ENCODE data around the gene PSMA7.

The PSMA7 gene

GRCh38 chr20:62139636-62140035 is 3.6 kb downstream of the PSMA7 start:
- no peak for DNase-seq (ENCODE audit: insufficient read length, low spot score)
- FAIRE-seq = no peak

GRCh38 chr20:62138912-62139311 is 4.3 kb downstream of the PSMA7 start:
- FAIRE-seq (no peak), DNase-seq (ENCODE audit: insufficient read length, low spot score) (no peak)

GRCh38 chr20:62138204-62138543 is 5.0 kb downstream of the PSMA7 start:
- FAIRE-seq (peak; percentile 46), DNase-seq (ENCODE audit: insufficient read length, low spot score) (no peak)

GRCh38 chr20:62137478-62138203 is 5.6 kb downstream of the PSMA7 start:
- DNase-seq (ENCODE audit: insufficient read length, low spot score) (no peak), FAIRE-seq (peak; percentile 4)

GRCh38 chr20:62137092-62137384 is 6.2 kb downstream of the PSMA7 start:
- no peak for DNase-seq (ENCODE audit: insufficient read length, low spot score)
- FAIRE-seq = no peak

GRCh38 chr20:62136283-62137091 is 6.7 kb downstream of the PSMA7 start:
- FAIRE-seq (peak; percentile 60), DNase-seq (ENCODE audit: insufficient read length, low spot score) (peak; percentile 89)

GRCh38 chr20:62135573-62136266 is 7.5 kb downstream of the PSMA7 start:
- FAIRE-seq (no peak), DNase-seq (ENCODE audit: insufficient read length, low spot score) (no peak)

- no peak for DNase-seq (ENCODE audit: insufficient read length, low spot score)
- FAIRE-seq = peak; percentile 65
Observed at GRCh38 chr20:62134735-62135231, 8.4 kb downstream of the PSMA7 start.

- DNase-seq (ENCODE audit: insufficient read length, low spot score) (no peak), FAIRE-seq (peak; percentile 49)
Observed at GRCh38 chr20:62133864-62134263, 9.3 kb downstream of the PSMA7 start.

- no peak for DNase-seq (ENCODE audit: insufficient read length, low spot score)
- FAIRE-seq = no peak
Observed at GRCh38 chr20:62133051-62133845, 9.9 kb downstream of the PSMA7 start.

- DNase-seq (ENCODE audit: insufficient read length, low spot score) = no peak
- no peak for FAIRE-seq
Observed at GRCh38 chr20:62132421-62132820, 10.8 kb downstream of the PSMA7 start.

- no peak for DNase-seq (ENCODE audit: insufficient read length, low spot score)
Observed at GRCh38 chr20:62131560-62132320, 11.5 kb downstream of the PSMA7 start.

GRCh38 chr20:62129731-62130531 is 13.3 kb downstream of the PSMA7 start:
- FAIRE-seq (peak; percentile 75), DNase-seq (ENCODE audit: insufficient read length, low spot score) (no peak)

More at GRCh38 chr20:62131560-62132320, 11.5 kb downstream of the PSMA7 start:
- peak; percentile 31 for FAIRE-seq

GRCh38 chr20:62128502-62128901 is 14.7 kb downstream of the PSMA7 start:
- peak; percentile 31 for FAIRE-seq
- no peak for DNase-seq (ENCODE audit: insufficient read length, low spot score)

- DNase-seq (ENCODE audit: insufficient read length, low spot score) = no peak
- FAIRE-seq = no peak
Observed at GRCh38 chr20:62127799-62128198, 15.4 kb downstream of the PSMA7 start.

- peak; percentile 91 for FAIRE-seq
- no peak for DNase-seq (ENCODE audit: insufficient read length, low spot score)
Observed at GRCh38 chr20:62126141-62126540, 17.1 kb downstream of the PSMA7 start.

- DNase-seq (ENCODE audit: insufficient read length, low spot score) = no peak
- FAIRE-seq = peak; percentile 68
Observed at GRCh38 chr20:62123450-62124118, 19.6 kb downstream of the PSMA7 start.

GRCh38 chr20:62122654-62123449 is 20.3 kb downstream of the PSMA7 start:
- FAIRE-seq (peak; percentile 4), DNase-seq (ENCODE audit: insufficient read length, low spot score) (peak; percentile 78)
